Activated CD8-positive, alpha-beta memory T cell treated with anti-CD3 and anti-CD28 coated beads for 24 hours (primary cell): ENCODE data around the gene RETN.

Experiments used
- DNase-seq: peaks from one replicate; pipeline ENCODE4 v3.0.0-alpha.2; 2020

Gene RETN

DNA sequence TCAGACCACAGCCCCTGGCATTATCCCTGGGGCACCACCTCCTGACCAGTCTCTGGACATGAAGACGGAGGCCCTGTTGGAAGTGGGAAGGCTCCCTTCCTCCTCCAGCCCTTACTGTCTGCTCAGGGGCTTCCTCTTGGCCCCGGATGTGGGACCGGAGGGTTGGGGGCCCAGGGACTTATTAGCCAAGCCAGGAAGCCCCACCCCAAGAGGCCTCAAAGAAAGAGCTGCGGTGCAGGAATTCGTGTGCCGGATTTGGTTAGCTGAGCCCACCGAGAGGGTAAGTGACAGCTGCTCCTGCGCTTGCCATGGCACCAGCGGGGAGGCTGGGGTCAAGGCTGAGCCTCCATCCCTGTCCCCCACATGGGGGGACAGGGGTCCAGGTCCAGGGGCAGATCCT, at the start of gene RETN:
TSS of gene RETN (plus strand) at position 208 of the 400 bp plus-strand sequence. CDS start 278 bp downstream, outside the sequence.
- no peak for DNase-seq

- DNase-seq, result no peak
Observed at GRCh38 chr19:7619671-7620441, 49.0 kb upstream of the RETN start.

- no peak for DNase-seq
Observed at GRCh38 chr19:7620442-7621412, 48.1 kb upstream of the RETN start.

DNA sequence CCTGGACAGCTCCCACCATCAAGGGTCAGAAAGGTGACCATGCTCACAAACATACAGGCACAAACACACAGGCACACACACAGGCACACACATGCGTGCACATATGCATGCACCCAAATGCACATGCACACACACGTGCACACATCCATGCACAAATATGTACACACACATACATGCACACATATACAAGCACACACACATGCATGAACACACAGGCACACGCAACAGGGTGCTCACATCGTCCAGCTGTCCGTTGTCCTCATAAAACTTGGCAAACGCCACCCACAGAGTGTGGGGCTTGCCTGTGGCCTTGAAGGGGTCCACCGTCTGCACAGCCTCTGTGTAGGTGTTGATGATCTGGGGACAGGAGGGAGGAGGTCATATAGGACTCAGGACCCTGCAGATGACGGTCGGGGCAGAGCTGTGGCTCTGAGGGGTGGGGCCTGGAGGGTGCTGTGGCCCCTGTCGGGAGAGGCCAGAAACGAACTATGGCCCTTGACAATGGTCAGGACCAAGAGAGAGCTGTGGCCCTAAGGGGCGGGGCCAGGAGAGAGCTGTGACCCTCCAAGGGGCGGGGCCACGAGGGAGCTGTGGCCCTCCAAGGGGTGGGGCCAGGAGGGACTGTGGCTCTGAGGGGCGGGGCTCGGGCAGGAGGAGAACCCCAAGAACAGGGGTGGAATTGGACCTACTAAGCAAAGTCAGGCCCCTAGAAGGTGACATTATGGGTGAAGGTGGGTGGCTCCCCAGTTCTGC, 45.7 kb upstream of the RETN start:
- DNase-seq, result no peak

DNA sequence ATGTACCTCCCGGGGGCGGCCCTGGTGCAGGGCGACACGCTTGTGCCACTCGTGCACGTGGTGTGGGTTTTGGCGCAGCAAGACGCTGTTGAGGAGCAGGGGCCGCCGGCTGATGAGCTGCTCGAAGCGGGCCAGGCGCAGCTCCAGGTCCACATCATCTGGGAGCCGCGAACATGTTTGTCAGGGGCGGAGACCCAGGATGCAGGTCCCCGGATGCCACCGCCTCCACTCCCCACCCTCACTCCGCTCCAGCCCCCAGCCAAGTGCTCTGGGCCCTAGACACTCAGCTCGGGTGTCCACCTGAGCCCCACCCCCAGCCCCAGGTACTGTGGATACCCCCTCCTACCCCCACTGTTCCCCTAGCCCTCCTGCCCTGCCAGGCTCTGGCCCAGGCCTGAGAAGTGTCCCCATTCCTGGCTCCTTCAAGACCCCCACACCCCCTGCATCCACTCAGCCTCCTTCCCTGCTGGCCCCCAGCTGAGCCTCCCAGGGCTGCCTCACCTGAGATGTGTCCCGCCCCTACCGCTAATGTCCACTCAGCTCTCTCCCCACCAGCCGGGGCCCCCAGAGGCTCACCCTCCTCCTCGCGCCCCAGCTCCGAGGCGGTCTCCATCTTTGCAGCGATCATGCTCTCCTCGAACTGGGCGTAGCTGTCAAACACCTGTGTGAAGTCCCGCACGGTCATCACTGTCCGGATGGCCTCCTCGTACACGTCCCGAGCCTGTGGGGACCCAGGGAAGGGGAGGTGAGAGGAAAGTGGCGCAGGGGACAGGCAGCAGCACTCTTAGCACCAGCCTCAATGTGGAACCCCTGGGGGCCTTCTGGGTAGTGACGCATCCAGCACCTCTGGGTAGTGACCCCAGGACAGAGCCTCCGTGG, 44.9 kb upstream of the RETN start:
- no peak for DNase-seq

DNA sequence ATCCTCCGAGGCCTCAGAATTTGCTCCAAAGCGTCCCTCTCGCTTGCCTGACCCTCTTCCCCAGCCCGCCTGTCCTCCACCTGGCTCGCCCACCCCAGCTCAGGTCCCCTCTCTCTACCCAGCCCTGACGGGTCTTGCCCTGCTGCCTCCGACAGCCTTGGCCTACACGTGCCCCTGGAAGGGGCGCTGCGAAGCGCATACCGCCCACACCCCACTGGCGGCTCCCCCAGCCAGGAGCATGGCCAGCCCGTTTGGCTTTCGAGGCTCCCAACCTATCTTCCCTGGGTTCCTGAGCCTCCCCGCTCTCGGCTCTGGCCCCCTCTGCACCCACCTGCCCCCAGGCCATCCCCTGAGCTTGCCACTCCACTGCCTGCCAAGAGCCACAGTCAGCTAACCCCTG, 44.0 kb upstream of the RETN start:
- DNase-seq, result no peak

GRCh38 chr19:7625763-7626372, 43.0 kb upstream of the RETN start:
- no peak for DNase-seq

DNA sequence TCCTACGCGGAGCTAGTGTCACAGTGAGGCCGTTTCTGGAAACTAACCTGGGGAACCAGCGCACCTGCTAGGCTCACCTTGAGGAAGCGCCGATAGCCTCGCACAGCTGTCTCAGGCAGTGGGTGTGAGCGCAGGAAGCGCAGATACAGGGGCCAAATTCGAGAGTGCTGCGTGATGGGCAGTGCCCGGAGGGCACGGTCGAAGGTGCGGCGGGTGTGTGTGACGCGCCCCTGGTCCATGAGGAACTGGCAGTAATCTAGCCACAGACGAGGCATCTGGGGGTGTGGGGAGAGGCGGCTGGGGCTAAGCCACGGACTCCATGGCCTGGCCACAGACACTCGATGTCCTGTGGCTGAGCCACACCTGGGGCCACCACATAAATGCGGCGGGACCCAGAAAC, 41.7 kb upstream of the RETN start:
- DNase-seq, result no peak

DNA sequence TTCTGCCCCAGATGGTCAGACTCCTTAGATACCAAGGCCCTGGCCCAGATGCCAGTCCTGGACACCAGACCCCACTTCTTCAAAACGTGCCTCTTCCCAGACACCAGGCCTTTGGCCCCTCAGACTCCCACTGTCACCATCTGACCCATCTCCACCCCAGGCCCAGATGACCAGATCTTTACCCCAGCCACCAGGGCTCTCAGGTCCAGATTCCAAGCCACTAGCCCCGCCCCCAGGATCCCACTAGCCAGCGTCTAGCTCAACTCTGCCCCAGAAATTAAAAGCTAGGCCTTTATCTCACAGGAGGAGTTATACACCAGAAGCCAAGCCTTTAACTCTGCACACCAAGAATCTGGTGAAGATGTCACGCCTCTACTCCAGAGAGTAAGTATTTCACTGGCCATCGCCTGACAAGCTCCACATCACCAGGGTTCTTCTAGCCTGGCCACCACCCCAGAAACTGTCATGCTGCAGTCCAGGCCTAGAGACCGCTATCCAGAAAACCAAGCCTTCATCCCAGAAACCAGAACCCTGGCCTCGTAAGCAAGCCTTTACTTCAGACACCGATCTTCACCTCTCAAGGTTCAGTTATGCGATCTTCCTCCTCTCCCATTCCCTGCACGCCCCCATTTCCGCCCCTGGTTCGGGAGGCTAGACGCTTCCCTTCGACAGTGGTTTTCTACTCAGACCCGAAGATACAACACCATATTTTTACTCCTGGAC, 40.1 kb upstream of the RETN start:
- DNase-seq, result no peak

DNA sequence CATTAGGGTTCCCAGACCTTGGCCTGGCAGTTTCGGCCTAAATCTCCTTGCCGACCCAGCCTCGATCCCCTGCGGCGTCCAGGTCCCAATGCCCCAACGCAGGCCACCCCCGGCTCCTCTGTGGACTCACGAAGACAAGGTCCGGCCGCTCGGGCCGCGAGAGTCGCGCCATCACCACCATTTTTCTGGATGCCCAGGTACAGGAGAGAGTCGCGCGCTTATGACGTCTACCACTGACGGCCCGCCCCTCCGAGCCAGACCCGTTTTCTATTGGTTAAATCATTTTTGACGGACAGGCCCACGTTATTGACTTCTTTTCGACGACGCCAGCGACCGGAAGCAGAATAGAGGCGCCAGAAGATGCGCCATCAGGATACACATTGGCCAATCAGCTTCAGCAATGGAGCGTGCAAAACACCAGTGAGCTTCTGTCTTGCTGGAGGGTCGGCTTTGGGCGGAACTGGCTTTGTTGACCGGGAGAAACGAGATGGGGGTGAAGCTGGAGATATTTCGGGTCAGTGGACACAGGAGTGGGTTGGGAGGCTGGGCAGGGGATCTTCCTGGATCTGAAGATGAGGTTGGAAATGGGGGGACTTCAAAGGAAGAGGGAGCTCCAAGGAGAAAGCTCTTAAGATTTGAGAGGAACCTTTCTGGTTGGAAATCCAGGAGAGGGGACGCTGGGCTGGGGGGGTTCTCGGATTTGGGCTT, 39.3 kb upstream of the RETN start, which contains the start of the genes PET100 and XAB2:
TSS of gene PET100 (plus strand) at position 447 of the 708 bp plus-strand sequence. CDS start at position 488, 41 bp downstream.
TSS of gene XAB2 (minus strand) at position 199 of the 708 bp plus-strand sequence. CDS start at position 181, 18 bp downstream.
- DNase-seq, result peak; percentile 96

DNA sequence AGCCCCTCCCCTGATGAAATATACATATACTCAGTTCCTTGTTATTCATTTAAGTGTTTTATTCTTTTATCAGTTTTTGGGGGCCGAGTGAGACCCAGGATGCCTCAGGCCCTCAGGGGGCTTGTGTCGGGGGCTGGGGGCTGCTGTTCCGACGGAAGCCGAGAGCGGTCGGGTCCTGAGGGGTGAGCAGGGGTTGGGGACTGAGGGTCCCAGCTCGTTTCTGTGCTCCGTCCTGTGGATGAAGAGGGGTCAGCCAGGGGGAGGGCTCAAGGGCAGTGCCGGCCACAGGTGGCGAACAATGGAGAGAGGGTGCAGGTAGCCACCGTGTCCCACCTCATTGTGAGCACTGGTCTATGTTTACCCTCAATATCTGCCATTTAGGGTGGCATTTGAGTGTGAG, 37.3 kb upstream of the RETN start:
- no peak for DNase-seq

DNA sequence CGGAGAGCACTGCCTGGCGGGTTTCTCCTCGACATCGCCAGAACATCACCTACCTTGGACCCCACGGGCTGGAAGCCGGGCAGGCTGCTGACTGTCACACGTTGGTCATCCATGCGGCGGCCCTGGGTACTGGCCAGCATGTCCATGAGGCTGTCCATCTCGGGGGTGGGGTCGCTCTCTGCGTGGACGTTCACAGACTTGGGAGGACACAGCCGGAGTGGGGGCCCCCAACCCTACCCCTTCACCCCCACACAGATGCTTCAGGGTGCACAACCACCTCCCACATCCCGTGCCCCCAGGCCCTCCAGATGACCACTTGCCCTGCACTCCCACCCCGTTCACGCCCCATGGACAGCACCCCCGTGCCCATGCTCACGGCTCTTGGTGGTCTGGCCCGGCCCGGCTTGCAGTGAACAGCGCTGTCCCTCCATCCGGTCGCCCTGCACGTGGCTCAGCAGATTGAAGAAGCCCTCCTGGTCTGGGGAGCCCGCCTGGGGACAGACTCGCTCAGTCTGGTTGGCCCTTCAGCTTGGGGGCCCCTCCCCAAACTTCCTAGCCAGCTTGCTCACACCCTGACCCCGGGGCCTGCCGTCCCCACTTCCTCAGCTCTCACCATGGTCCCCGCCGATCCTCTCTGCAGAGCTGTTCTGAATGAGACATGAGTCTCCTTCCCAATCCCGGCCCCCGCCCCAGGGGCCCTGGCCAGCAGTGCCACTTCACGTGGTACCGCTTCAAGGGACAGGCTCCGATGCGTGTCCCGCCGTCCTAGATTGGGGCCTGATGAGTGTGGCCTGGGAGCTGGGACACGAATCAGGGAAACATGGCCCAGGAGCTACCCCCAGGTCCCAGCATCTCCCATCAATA, 36.3 kb upstream of the RETN start:
- DNase-seq, result no peak

DNA sequence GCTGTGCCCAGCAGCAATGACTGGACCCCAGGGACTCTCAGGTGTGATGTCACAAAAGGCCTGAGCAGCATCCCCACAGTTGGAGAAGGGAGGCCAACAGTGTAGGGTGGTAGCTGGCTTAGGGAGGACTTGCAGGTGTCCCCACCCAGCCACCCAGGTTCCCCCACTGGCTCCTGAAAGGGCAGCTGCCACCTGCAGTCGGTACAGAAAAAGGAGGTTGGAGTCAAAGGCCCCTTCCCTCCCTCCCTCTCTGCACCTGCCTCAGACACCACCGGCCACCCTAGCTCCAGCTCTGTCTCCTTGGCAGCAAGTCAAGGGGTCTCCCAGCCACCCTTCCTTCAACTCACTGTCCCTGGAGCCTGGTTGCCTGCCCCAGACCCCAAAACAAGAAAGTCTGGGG, 35.2 kb upstream of the RETN start, which contains the start of gene PCP2:
TSS of gene PCP2 (minus strand) at position 22 of the 400 bp plus-strand sequence. CDS start 262 bp downstream, outside the sequence.
- no peak for DNase-seq

- DNase-seq, result no peak
Observed at GRCh38 chr19:7635670-7636069, 33.2 kb upstream of the RETN start.

DNA sequence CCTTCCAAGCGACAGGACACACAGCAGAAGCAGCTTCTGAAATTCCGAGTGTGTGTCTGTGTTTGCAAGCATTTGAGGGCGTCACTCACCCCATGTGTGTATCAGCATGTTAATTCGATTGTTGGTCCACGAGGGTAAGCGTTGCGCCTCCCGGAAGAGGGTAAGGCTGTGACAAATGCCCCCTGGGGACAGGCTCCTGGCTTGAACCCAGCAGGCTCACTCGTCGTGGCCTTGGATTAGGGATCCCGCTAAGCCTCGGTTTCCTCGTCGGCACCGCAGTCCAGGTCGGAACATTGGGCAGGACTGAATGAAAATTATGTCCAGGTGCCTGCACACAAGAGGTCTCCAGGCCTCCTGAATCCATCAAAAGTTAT, 32.5 kb upstream of the RETN start:
- no peak for DNase-seq

DNA sequence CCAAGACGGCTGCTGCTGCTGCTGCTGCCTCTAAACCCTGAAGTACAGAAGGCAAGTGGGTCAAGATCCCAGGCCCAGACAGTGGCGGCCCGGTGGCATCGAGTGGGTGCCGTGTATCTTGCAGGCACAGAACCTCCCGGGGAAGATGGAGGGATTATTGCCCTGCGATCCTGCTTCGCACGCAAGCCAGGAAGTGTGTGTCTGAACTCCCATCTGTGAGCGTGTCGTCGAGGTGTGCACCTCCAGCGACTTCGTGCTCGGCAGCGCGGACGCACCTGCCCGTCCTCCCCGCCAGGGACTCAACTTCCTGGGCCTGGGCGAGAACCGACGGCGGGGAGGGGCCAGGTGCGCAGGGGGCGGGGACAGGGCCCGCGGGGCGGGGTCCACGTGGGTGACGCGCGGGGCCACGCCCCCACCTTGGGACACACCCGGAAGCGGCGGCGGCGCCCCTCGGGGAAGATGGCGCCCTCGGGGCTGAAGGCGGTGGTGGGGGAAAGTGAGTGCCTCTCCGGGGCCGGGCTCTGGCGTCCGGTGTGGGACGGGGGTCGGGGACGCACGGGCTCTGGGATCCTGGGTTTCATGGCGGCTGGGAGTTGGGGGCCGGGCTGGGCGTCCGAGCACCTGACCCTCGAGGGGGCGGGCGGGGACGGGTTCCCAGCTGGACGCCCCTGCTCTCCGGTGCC, 32.0 kb upstream of the RETN start, which contains the start of gene STXBP2:
TSS of gene STXBP2 (plus strand) at position 420 of the 683 bp plus-strand sequence. CDS start at position 460, 40 bp downstream.
- peak; percentile 98 for DNase-seq

- no peak for DNase-seq
Observed at GRCh38 chr19:7637374-7638256, 31.2 kb upstream of the RETN start.
